ENCODE results near the gene CLDND1.

GRCh38 chr3:98551754-98552153, 29.1 kb upstream of the CLDND1 start:
- no peak for TF ChIP-seq CTCF (conservative IDR thresholded peaks at IDR 0.05; ENCODE audit: low read depth in 2 of 2)
- TF ChIP-seq POLR2AphosphoS5 (IDR thresholded peaks at IDR 0.05; ENCODE audit: low read depth), result no peak
- no peak for TF ChIP-seq EZH2 (IDR thresholded peaks at IDR 0.05; ENCODE audit: low read depth, unreplicated experiment)
- no peak for TF ChIP-seq CREB1 (CRISPR knock-in tag; IDR thresholded peaks at IDR 0.05; ENCODE audit: low read depth)
- TF ChIP-seq EZH2phosphoT487 (IDR thresholded peaks at IDR 0.05; ENCODE audit: unreplicated experiment), result no peak
- no peak for TF ChIP-seq JUNB (IDR thresholded peaks at IDR 0.05; ENCODE audit: unreplicated experiment)
- TF ChIP-seq ZNF462 (CRISPR knock-in tag; IDR thresholded peaks at IDR 0.05), result no peak
- TF ChIP-seq ZNF114 (CRISPR knock-in tag; IDR thresholded peaks at IDR 0.05), result no peak
- TF ChIP-seq REST (IDR thresholded peaks at IDR 0.05; ENCODE audit: unreplicated experiment), result no peak
- TF ChIP-seq ETS1 (IDR thresholded peaks at IDR 0.05), result no peak
- no peak for TF ChIP-seq ZNF331 (CRISPR knock-in tag; IDR thresholded peaks at IDR 0.05; ENCODE audit: low read depth)
- no peak for TF ChIP-seq NANOG (IDR thresholded peaks at IDR 0.05; ENCODE audit: borderline replicate concordance)
- TF ChIP-seq STAT1 (IDR thresholded peaks at IDR 0.05; ENCODE audit: unreplicated experiment), result no peak

Data from GM23338 (cell line).